NCI-H2171 (cell line): ENCODE data around the gene ZNF823.
"Not testable (repeated sequence)": the region's sequence is repeated elsewhere in the genome, so short reads cannot be mapped to it uniquely, and the experiment has no call there.

Experiments used
- DNase-seq: peaks from one replicate; lab custom pipeline; 2025; lab: John Stamatoyannopoulos, UW

Gene ZNF823

GRCh38 chr19:11680689-11681302 is 58.0 kb downstream of the ZNF823 start:
- DNase-seq, result no peak

GRCh38 chr19:11678504-11678903 is 60.2 kb downstream of the ZNF823 start:
- no peak for DNase-seq

- not testable (repeated sequence) for DNase-seq
These were observed 61.8 kb downstream of the ZNF823 start for GRCh38 chr19:11676661-11677600.

GRCh38 chr19:11675569-11675968 is 63.2 kb downstream of the ZNF823 start:
- no peak for DNase-seq

GRCh38 chr19:11674067-11674492 is 64.7 kb downstream of the ZNF823 start:
- no peak for DNase-seq

- DNase-seq, result no peak
These were observed 65.1 kb downstream of the ZNF823 start for GRCh38 chr19:11673608-11674041.
